H1 (cell line): ENCODE measurements around the gene BIN1. TPM values are rescaled to one million over a fixed set of nuclear protein-coding genes. Genes with fewer than 3 reads are reported as not detected.

Source experiments
- BACH1 ChIP-seq: IDR thresholded peaks from 2 replicates; pipeline ENCODE4 v1.6.1; 2012; ENCODE audit warnings: low read length, improper control_type of control experiment
- BCL11A ChIP-seq, 2 experiments: IDR thresholded peaks; one replicate each; pipeline ENCODE4 v1.6.1; 2011; ENCODE audit warnings: low read depth in 2 of 2, low read length in 2 of 2, mild to moderate bottlenecking in 2 of 2
- CEBPB ChIP-seq: IDR thresholded peaks from 2 replicates; pipeline ENCODE4 v1.6.1; 2012; ENCODE audit warnings: low read depth, low read length
- CHD7 ChIP-seq: fragments of 300-600 bp; sonication (generic); IDR thresholded peaks from 2 replicates; pipeline ENCODE4 v1.7.1; 2012; ENCODE audit warnings: low read length, moderate library complexity, mild to moderate bottlenecking, inconsistent platforms; ENCODE audit not compliant: insufficient replicate concordance
- GTF2F1 ChIP-seq: IDR thresholded peaks from 2 replicates; pipeline ENCODE4 v1.6.1; 2012; ENCODE audit warnings: low read depth, low read length, improper control_type of control experiment, borderline replicate concordance
- KDM4A ChIP-seq: IDR thresholded peaks from one replicate; pipeline ENCODE4 v1.7.1; 2012; ENCODE audit warnings: low read depth, mild to moderate bottlenecking, moderate library complexity, low read length, inconsistent platforms; ENCODE audit not compliant: severe bottlenecking
- MAX ChIP-seq: IDR thresholded peaks from 2 replicates; pipeline ENCODE4 v1.6.1; 2012; ENCODE audit warnings: inconsistent platforms
- PHF8 ChIP-seq: fragments of 200-600 bp; sonication (generic); conservative IDR thresholded peaks from 2 replicates; pipeline ENCODE4 v1.7.1; 2012; ENCODE audit warnings: low read depth, mild to moderate bottlenecking, inconsistent platforms, low read length, moderate library complexity
- RFX5 ChIP-seq: IDR thresholded peaks from 2 replicates; pipeline ENCODE4 v1.6.1; 2011; ENCODE audit warnings: low read depth, low read length, improper control_type of control experiment, borderline replicate concordance
- SRF ChIP-seq: IDR thresholded peaks from 2 replicates; pipeline ENCODE4 v1.6.1; 2011; ENCODE audit warnings: mild to moderate bottlenecking, low read depth, low read length, moderate library complexity
- TAF7 ChIP-seq: optimal IDR thresholded peaks from 2 replicates; pipeline ENCODE3; 2011; ENCODE audit warnings: low read depth, mild to moderate bottlenecking, inconsistent platforms, low read length, moderate library complexity, borderline replicate concordance
- TCF12 ChIP-seq: IDR thresholded peaks from 2 replicates; pipeline ENCODE4 v1.6.1; 2011; ENCODE audit warnings: low read depth, mild to moderate bottlenecking, low read length
- polyA plus RNA-seq, 7 experiments: library from polyadenylated mRNA; depleted of rRNA in 3 of 7; stranded (reverse) in 5 of 7; unstranded in 2 of 7; fragments of >200 nt in 5 of 7; fragments of 200-250 nt in 2 of 7; gene quantifications; 1 replicate in 5 of 7; 2 replicates in 1 of 7; 4 replicates in 1 of 7; pipeline versions ENCODE4 v1.2.1 to v1.2.3, GENCODE V29; 2011 to 2013; ENCODE audit warnings: missing spikeins in 2 of 7, mixed read lengths in 2 of 7
- total RNA-seq: library from RNA; stranded (reverse); fragmentation: NEBNext Ultra II Directional; extraction: Animal tissue kit (Norgen Biotek cat#: 25700); gene quantifications from 2 replicates; pipeline ENCODE4 v1.2.1, GENCODE V29; 2021

BIN1 gene
- total and polyA plus RNA-seq, 2 of the 8 experiments (the other 6 are each of a cell fraction or from before 2014, with no cell fraction given), result 23.6 to 35.6 TPM

DNA sequence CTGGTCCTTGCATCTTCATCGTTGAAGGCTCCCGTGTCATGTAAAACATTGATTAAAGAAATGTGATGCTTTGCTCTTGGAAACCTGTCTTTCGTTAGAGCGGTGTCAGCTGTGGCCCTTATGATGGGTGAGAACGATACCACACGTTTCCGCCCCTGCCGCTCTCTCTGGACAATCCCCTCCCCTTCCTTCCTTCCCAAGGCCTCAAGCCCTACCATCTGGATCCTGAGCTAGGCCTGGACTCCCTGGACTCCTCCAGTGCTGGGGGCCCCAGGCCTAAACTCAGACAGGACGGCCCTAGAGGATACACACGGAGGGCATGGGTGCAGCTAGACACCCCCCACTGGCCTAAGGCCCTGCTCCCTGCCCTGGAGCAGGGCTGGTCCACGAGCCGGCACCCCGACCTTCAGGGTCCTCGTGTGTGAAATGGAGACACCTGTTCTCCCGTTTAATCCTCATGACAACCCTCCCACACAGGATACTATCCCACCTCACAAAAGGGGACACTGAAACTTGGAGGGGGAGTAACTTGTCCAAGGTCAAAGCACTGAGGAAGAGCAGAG lies 13.2 kb downstream of the BIN1 start (continued):
- TF ChIP-seq CHD7 (no peak), GTF2F1 (no peak), CEBPB (no peak), KDM4A (no peak), RFX5 (no peak), TAF7 (no peak), BACH1 (no peak), SRF (no peak), PHF8 (no peak), MAX (no peak), BCL11A (IDR thresholded peaks at IDR 0.05; ENCODE audit: low read depth in 2 of 2, low read length in 2 of 2) (no peak), TCF12 (no peak)
